ENCODE measurements around the gene TNIK.
"Not testable (repeated sequence)": the region's sequence is repeated elsewhere in the genome, so short reads cannot be mapped to it uniquely, and the experiment has no call there.

TNIK gene

GRCh38 chr3:171385086-171385485, 75.1 kb downstream of the TNIK start:
- FAIRE-seq (no peak), DNase-seq (ENCODE audit: insufficient read length, low spot score) (no peak)
- no peak for TF ChIP-seq POLR2A (IDR thresholded peaks at IDR 0.05; ENCODE audit: low read depth, low read length)

DNA sequence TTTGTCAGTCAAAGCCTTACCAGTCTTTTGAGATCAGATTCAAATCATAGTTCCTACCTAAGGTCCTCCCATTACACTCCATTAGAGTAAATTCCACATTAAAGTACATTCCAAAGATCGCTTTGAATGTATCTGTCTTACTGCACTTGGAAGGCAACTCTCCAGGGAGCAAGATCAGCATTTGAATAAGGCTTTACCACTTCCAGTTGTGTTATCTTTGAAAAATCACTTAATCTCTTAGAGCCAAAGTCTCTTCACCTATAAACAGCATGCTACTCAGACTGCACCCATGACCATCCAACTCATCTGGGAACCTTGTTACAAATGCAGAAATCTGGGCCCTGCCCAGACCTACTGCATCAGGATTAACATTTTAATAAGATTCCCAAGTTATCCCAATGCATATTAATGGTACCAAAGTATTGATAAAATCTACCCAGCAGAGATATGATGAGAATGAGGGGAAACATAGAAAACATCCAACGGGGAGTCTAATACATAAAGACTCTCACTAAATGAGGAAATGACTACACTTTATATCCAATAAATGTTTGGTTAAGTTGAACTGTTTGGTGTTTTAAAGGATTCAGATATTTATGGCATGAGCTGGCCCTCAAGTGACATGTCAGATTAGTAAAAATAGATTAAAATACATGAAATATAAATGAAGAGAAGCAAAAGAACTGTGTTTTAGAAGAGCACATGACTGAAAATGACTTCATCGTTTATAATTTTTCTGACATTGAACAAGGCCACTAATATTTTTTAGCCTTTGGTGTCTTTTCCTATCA, 75.9 kb downstream of the TNIK start:
- no peak for TF ChIP-seq POLR2A (IDR thresholded peaks at IDR 0.05; ENCODE audit: low read depth, low read length)
- FAIRE-seq = no peak
- DNase-seq (ENCODE audit: insufficient read length, low spot score) = no peak

DNA sequence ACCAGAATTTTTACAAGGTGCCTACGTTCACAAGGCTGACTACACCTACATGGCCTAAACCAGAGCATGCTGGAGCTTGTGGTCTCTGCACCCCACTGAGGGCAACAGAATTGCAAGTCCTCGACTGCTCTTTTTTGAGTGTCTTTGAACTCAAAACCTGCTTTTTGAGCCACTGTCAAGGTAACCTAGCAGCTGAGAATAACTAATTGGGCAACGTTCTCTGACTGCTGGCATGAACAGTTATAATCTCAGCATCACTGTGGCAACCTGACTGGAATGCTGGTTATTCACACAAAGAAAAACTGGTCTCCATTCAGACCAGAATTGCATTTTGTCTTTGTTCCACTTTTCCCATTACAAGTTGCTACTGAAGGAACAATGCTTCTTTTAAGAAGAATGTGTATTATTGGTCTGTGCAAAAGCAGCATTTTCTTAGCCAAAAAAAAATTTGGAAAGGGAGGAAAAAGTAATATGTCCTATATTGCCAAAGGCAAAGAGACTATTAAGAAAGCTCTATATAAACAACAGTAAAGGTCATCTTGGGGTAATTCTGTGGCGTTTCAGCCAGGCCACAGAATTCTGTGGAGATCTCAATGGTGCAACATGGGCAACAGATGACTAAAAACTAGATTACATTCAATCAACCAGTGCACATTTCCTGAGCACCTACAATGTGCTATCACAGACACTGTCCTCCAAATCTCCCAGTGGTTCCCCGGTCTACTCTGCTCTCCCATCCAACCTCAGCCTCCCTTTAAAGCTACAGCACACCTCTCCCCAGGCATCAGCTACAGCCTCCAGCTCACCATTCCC, 76.8 kb downstream of the TNIK start:
- FAIRE-seq (no peak), DNase-seq (ENCODE audit: insufficient read length, low spot score) (no peak)
- no peak for TF ChIP-seq POLR2A (IDR thresholded peaks at IDR 0.05; ENCODE audit: low read depth, low read length)

DNA sequence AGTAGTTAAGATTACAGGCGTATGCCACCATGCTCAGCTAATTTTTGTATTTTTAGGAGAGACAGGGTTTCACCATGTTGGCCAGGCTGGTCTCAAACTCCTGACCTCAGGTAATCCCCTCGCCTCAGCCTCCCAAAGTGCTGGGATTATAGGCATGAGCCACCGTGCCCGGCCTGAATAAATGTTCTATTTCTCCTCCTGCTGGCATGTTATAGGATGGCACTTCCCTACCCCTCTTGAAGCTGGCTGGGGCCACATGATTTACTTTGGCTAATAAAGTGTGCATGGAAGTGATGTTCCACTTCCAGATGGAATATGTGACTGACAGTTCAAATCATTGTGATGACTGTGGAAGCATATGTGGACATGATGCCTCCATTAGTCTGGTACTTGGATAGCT, 77.9 kb downstream of the TNIK start:
- not testable (repeated sequence) for FAIRE-seq; DNase-seq (ENCODE audit: insufficient read length, low spot score)

GRCh38 chr3:171380711-171381425, 79.3 kb downstream of the TNIK start:
- DNase-seq (ENCODE audit: insufficient read length, low spot score) = no peak
- TF ChIP-seq POLR2A (IDR thresholded peaks at IDR 0.05; ENCODE audit: low read depth, low read length) = no peak
- no peak for FAIRE-seq

DNA sequence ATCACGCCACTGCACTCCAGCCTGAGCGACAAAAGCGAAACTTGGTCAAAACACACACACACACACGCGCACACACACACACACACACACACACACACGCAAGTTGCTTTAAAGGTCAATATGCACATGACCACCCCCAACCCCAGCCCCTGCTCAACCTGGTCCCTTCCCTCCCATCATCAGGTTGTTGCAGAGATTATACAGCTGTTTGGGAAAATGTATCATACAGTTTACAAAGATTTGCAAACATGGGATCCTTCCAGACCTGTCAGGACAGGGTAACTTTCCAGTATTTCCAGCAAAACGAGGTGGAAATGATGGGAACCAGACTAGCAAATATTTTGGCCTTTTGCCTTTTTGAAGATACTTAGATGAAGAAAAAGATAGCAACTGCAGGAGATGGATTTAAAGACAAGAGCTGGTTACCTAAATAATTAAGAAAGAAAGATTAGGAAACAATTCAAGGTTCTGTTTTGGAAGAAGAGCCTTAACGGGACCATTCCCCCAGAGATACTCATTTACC, 80.2 kb downstream of the TNIK start:
- no peak for DNase-seq (ENCODE audit: insufficient read length, low spot score)
- TF ChIP-seq POLR2A (IDR thresholded peaks at IDR 0.05; ENCODE audit: low read depth, low read length) = no peak
- no peak for FAIRE-seq

GRCh38 chr3:171379281-171379680, 80.9 kb downstream of the TNIK start:
- DNase-seq (ENCODE audit: insufficient read length, low spot score) (no peak), FAIRE-seq (no peak)
- no peak for TF ChIP-seq POLR2A (IDR thresholded peaks at IDR 0.05; ENCODE audit: low read depth, low read length)

- no peak for FAIRE-seq
- no peak for DNase-seq (ENCODE audit: insufficient read length, low spot score)
- TF ChIP-seq POLR2A (IDR thresholded peaks at IDR 0.05; ENCODE audit: low read depth, low read length) = no peak
These were observed 81.6 kb downstream of the TNIK start for GRCh38 chr3:171378586-171378985.

DNA sequence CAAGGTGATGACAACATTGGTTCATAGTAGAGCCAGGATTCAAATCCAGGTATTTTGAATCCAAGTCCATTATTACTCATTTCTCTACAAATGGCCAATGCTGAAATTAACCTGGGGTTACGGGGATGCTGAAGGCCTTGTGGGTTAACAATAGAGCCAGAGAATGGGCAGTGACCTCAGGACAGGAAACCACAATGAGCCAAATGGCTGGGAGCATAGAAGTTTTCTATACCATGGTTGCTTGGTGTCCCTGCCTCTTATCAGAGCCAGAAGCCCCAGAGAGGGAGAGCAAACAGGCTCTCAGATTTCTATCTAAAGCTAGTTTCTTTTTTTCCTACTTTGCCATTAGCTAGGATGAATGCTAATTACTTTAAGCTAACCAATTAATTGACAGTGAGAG, 82.3 kb downstream of the TNIK start:
- DNase-seq (ENCODE audit: insufficient read length, low spot score) (no peak), FAIRE-seq (no peak)

GRCh38 chr3:171376596-171376947, 83.6 kb downstream of the TNIK start:
- DNase-seq (ENCODE audit: insufficient read length, low spot score) = no peak
- TF ChIP-seq POLR2A (IDR thresholded peaks at IDR 0.05; ENCODE audit: low read depth, low read length) = no peak
- no peak for FAIRE-seq

More for the DNA sequence above, 82.3 kb downstream of the TNIK start:
- no peak for TF ChIP-seq POLR2A (IDR thresholded peaks at IDR 0.05; ENCODE audit: low read depth, low read length)

DNA sequence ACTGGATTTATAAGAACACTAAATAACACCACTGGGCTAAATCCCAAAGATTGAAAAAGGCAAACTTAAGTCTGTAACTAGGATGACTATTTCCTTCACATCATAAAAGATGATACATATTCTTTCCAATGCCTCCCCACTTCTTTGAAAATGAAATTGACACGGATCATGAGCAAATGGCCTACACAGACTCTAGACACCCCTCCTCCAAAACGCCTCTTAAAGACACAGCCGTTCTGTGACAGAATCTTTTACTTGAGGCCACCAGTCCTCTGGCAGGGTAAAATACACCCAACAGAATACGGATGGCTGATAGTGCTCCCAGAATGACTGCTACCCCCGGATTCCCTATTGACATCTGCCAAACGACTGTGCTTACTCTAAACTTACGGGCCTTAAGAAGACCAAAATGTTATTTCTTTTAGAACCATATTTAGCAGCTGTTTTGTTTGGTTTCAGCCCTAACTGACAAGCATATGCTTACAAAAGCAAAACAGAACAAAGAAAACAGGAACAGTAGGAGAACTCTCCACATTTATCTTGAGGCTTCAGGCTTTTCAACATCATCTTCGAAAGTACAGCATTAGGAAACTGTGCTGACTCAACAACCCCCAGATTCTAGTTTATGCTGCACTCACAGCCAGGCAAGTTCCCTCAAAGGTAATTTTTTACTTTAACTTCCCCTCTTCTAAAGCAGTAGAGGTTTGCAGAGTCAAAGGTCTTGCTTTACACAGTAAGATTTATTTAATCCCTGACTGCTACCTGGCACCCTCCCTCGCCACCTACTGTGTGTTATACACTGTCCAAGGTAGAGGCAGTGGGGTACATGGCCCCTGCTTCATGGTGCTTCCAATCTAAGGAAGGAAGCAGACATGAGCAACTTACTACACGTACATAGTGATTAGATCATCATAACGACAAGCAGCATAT, 84.3 kb downstream of the TNIK start:
- no peak for FAIRE-seq
- no peak for DNase-seq (ENCODE audit: insufficient read length, low spot score)
- no peak for TF ChIP-seq POLR2A (IDR thresholded peaks at IDR 0.05; ENCODE audit: low read depth, low read length)

- no peak for TF ChIP-seq POLR2A (IDR thresholded peaks at IDR 0.05; ENCODE audit: low read depth, low read length)
- DNase-seq (ENCODE audit: insufficient read length, low spot score) (no peak), FAIRE-seq (no peak)
These were observed 85.4 kb downstream of the TNIK start for GRCh38 chr3:171374661-171375285.

DNA sequence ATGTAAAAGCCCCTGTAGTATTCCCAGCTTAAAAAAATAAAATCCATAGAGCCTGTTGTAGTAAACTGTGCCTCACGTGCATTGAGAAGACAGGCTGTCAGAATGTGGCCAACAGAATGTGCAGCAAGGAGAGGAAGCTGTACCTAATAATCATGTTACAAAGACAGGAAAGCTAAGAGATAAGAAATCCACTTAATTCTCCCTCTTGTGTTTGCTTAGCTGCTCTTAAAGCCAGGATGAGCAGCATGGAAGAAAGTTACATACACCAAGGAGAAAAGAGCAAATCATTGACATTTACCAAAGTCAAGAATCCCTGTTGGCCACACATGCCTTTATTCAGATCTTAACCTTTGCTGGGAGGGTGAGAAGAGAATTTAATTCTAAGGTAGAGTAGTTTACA, 85.9 kb downstream of the TNIK start:
- no peak for TF ChIP-seq POLR2A (IDR thresholded peaks at IDR 0.05; ENCODE audit: low read depth, low read length)
- no peak for FAIRE-seq
- no peak for DNase-seq (ENCODE audit: insufficient read length, low spot score)

All from H54 (cell line).